22Rv1 (cell line): Measurements from ENCODE around the gene TEN1.
A peak's percentile ranks its signal among the peaks of the same experiment; 100 is the strongest.
"Not testable (repeated sequence)": the region's sequence is repeated elsewhere in the genome, so short reads cannot be mapped to it uniquely, and the experiment has no call there.

Experiments used
- H3K27ac ChIP-seq: fragments of 450-650 bp; 2 replicates; pipeline ENCODE4 v1.5.1; 2017
- ZFX ChIP-seq: fragments of 450-650 bp; IDR thresholded peaks from 2 replicates; pipeline ENCODE4 v1.6.1; 2017; ENCODE audit warnings: antibody characterized with exemption, borderline replicate concordance
- TF ChIP-seq, protein P1 (sequence below): fragments of 450-650 bp; IDR thresholded peaks from 2 replicates; pipeline ENCODE4 v1.5.1; 2017; ENCODE audit warnings: mild to moderate bottlenecking

The TEN1 gene

GRCh38 chr17:75965468-75965867 lies 13.6 kb upstream of the TEN1 start:
- H3K27ac ChIP-seq = no peak overlapping the region
- TF ChIP-seq, protein P1, sequence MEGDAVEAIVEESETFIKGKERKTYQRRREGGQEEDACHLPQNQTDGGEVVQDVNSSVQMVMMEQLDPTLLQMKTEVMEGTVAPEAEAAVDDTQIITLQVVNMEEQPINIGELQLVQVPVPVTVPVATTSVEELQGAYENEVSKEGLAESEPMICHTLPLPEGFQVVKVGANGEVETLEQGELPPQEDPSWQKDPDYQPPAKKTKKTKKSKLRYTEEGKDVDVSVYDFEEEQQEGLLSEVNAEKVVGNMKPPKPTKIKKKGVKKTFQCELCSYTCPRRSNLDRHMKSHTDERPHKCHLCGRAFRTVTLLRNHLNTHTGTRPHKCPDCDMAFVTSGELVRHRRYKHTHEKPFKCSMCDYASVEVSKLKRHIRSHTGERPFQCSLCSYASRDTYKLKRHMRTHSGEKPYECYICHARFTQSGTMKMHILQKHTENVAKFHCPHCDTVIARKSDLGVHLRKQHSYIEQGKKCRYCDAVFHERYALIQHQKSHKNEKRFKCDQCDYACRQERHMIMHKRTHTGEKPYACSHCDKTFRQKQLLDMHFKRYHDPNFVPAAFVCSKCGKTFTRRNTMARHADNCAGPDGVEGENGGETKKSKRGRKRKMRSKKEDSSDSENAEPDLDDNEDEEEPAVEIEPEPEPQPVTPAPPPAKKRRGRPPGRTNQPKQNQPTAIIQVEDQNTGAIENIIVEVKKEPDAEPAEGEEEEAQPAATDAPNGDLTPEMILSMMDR = no peak
- TF ChIP-seq ZFX = no peak

DNA sequence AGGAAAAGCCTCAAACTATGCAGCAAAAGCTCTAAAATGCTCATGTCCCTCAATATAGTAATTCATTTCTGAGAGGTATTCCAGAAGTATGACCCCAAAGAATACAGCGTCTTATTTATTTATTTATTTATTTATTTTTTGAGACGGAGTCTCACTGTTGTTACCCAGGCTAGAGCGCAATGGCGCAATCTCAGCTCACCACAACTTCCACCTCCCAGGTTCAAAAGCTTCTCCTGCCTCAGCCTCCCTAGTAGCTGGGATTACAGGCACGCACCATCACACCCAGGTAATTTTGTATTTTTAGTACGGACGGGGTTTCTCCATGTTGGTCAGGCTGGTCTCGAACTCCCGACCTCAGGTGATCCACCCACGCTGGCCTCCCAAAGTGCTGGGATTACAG lies 10.0 kb upstream of the TEN1 start:
- not testable (repeated sequence) for H3K27ac ChIP-seq

GRCh38 chr17:75970011-75970523 lies 9.0 kb upstream of the TEN1 start:
- TF ChIP-seq, protein P1 = no peak
- peak overlapping the region; percentile 22; the same call in 1 of the 2 replicates for H3K27ac ChIP-seq

GRCh38 chr17:75970626-75971025 lies 8.4 kb upstream of the TEN1 start:
- peak overlapping the region; percentile 22; the same call in 1 of the 2 replicates for H3K27ac ChIP-seq
- TF ChIP-seq, protein P1 = no peak
- TF ChIP-seq ZFX = no peak

GRCh38 chr17:75975187-75975586 lies 3.9 kb upstream of the TEN1 start:
- not testable (repeated sequence) for H3K27ac ChIP-seq

DNA sequence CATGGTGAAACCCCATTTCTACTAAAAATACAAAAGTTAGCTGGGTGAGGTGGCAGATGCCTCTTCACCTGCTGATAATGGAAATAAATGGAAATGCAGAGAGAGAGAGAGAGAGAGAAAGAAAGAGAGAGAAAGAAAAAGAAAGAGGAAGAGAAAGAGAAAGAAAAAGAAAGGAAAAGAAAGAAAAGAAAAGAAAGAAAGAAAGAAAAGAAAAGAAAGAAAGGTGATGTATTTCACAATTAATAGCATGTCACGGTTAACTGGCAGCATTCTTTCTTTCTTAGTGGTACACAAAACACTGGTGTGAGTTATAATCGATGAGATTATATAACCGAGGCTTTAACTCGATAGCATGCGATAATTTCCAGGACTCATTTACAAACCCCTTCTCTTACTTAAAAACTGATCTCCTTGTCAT lies 3.3 kb upstream of the TEN1 start:
- no peak for TF ChIP-seq ZFX
- TF ChIP-seq, protein P1 = no peak
- H3K27ac ChIP-seq = peak overlapping the region; percentile 7; the same call in 1 of the 2 replicates

DNA sequence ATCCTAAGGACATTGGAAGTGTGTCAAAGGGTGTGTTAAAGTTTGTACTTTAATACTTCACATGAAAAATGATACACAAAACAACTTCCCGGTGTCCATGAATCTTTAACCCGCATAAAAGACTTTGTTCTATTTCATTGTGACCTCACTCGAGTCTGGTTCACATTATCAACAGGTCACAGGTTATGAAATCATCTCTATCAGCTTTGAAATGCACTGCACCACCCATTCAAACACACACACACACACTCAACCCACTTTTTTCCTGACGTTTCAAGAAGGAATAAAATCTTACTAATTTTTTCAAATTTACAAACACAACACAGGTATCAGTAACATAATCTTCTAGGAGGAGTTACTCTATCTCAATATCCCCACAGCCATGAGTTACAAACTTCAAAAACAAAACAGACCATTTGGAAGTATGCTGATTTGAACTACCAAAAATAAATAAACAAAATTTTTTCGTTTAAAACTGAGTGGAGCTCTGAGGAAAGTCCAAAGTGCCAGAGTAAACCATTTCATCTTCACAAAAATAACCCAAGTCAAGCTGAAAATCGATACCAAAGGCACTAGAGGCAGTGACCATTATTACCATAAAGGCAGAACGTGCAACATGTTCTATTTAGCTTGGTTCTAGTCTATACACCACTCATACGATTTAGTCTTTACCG lies 2.7 kb upstream of the TEN1 start:
- H3K27ac ChIP-seq = peak overlapping the region; percentile 7; the same call in 1 of the 2 replicates
- no peak for TF ChIP-seq ZFX
- TF ChIP-seq, protein P1 = no peak

- TF ChIP-seq, protein P1 = no peak
- TF ChIP-seq ZFX = no peak
- H3K27ac ChIP-seq = peak overlapping the region; percentile 96
Observed at GRCh38 chr17:75979705-75980187, 706 bp downstream of the TEN1 start.
